Subcutaneous preadipocyte (primary cell): ENCODE measurements around the gene CYP4A22. TPM values are rescaled to one million over a fixed set of nuclear protein-coding genes. Genes with fewer than 3 reads are reported as not detected.

Experiments
- total RNA-seq: library from RNA; depleted of rRNA; stranded (reverse); fragments of >200 nt; gene quantifications from 2 replicates; pipeline ENCODE4 v1.2.3, GENCODE V29; 2012

The CYP4A22 gene
- total RNA-seq, result not detected in 2 replicates

DNA sequence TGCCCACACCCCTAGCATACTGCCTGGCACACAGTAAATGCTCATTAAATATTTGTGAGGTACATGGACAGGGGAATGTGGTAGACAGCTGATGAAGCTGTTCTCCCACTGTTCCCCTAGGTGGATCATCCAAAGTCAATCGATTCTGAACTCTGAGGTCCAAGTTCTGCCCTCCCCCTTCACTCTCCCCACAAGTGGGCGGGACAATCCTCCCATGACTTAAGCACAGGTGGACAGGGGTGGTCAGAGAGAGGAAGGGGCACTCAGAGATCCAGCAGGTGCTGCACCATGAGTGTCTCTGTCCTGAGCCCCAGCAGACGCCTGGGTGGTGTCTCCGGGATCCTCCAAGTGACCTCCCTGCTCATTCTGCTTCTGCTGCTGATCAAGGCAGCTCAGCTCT lies at the start of gene CYP4A22:
Gene CYP4A22 (plus strand): TSS at position 244 of the 400 bp plus-strand sequence. CDS start 45 bp downstream, at position 289.

DNA sequence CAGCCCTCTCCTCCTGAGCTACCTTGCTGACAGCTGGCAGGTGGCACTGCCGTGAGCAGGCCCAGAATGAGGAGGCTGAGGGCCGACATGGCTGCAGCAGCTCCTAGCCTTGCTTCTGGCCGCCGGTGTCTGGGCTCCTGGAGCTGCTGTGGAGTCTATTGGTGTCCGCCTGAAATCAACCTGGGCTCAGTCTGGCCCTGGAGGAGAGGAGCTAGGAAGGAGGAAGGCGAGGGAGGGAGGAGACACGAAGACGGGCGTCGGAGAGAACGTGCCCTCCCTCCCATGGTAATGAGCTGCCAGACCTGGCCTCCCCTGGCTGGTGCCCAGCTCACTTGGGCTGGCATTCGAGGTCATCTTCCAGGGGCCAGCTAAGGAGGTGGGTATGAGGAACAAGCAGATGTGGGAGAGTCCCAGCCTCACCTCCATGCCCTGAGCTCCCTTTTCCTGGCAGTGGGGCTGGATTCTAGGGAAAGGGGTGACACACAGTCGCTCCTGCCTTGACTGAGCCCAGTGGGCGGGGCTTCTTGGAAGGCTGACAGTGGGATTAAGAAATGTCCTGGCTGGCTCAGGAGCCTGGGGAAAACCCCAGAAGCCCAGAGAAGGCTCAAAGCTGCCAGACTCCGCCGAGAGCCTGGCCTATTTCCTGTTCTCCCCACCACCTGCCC lies 52.7 kb downstream of the CYP4A22 start, which contains the start of gene PDZK1IP1:
Gene PDZK1IP1 (minus strand): TSS at position 193 of the 665 bp plus-strand sequence. CDS start 104 bp downstream, at position 89.

Other genes with a start within 250 kb of the CYP4A22 start
- not detected in 2 replicates for gene CYP4A11, start 196.0 kb upstream of the CYP4A22 start, total RNA-seq
- gene CYP4X1, start 113.8 kb upstream of the CYP4A22 start, total RNA-seq, result under 0.01 and 0.20 TPM in 2 replicates
- not detected in 2 replicates for gene CYP4Z1, start 70.2 kb upstream of the CYP4A22 start, total RNA-seq
- not detected in 2 replicates for gene PDZK1IP1, start 52.6 kb downstream of the CYP4A22 start, total RNA-seq
- not detected in 2 replicates for gene TAL1, start 94.8 kb downstream of the CYP4A22 start, total RNA-seq
- 9.6 and 23.1 TPM in 2 replicates for gene STIL, start 176.7 kb downstream of the CYP4A22 start, total RNA-seq
- 66.5 and 75.1 TPM in 2 replicates for gene CMPK1, start 196.3 kb downstream of the CYP4A22 start, total RNA-seq